MCF 10A (cell line): ENCODE results near the gene HMGN3. TPM values are rescaled to one million over a fixed set of nuclear protein-coding genes. Genes with fewer than 3 reads are reported as not detected.

Experiments
- BruUV-seq: library from RNA; stranded (reverse); fragments of 400-500 nt; replicated peaks from 2 replicates; lab custom pipeline; 2021; lab: Mats Ljungman, UMichigan
- CTCF ChIA-PET: fragments of 300-600 bp; sonication (Branson Sonifier 250); formaldehyde crosslinking; extraction: SDS; loops from one replicate; lab custom pipeline; 2021; ENCODE audit warnings: antibody characterized with exemption, inconsistent platforms; lab: Yijun Ruan, JAX
- POLR2A ChIA-PET: fragments of 300-600, 350-650 bp; sonication (Branson Sonifier 250); formaldehyde crosslinking; extraction: SDS; loops from one replicate; lab custom pipeline; 2020; ENCODE audit warnings: antibody characterized with exemption, inconsistent platforms; lab: Yijun Ruan, JAX
- DNase-seq: peaks from one replicate; pipeline ENCODE4 v3.0.0-alpha.2; 2018; ENCODE audit not compliant: unreplicated experiment
- H3K27ac Mint-ChIP-seq: one replicate; pipeline ENCODE4 v1.8.0; 2022; ENCODE audit warnings: mild to moderate bottlenecking, low read depth, mixed read lengths; ENCODE audit not compliant: unreplicated experiment
- H3K27me3 Mint-ChIP-seq: one replicate; pipeline ENCODE4 v1.8.0; 2022; ENCODE audit warnings: mixed read lengths; ENCODE audit not compliant: insufficient read depth, unreplicated experiment
- H3K36me3 Mint-ChIP-seq: one replicate; pipeline ENCODE4 v1.8.0; 2022; ENCODE audit warnings: mild to moderate bottlenecking, moderate library complexity, mixed read lengths; ENCODE audit not compliant: insufficient read depth, unreplicated experiment
- H3K4me1 Mint-ChIP-seq: one replicate; pipeline ENCODE4 v1.8.0; 2022; ENCODE audit warnings: mixed read lengths; ENCODE audit not compliant: insufficient read depth, unreplicated experiment
- H3K4me3 Mint-ChIP-seq: one replicate; pipeline ENCODE4 v1.8.0; 2022; ENCODE audit warnings: mild to moderate bottlenecking, moderate library complexity, mixed read lengths; ENCODE audit not compliant: unreplicated experiment
- H3K9me3 Mint-ChIP-seq: one replicate; pipeline ENCODE4 v1.8.0; 2022; ENCODE audit warnings: mixed read lengths; ENCODE audit not compliant: unreplicated experiment
- CTCF ChIP-seq: fragments of 200-600 bp; IDR thresholded peaks from one replicate; pipeline ENCODE4 v1.8.0; 2022; ENCODE audit warnings: antibody characterized with exemption, mild to moderate bottlenecking; ENCODE audit not compliant: unreplicated experiment
- intact Hi-C: fragments of 100-400 bp; cut with micrococcal nuclease; formaldehyde crosslinking; loops from 2 replicates; pipeline ENCODE4 v1.14.1; 2022
- total RNA-seq: library from RNA; stranded (reverse); gene quantifications from 2 replicates; pipeline ENCODE4 v1.2.3, GENCODE V29; 2022

Gene HMGN3
- total RNA-seq, 1 experiment from 2014 or later: 36.5 TPM

- Mint-ChIP-seq H3K36me3 (no peaks in the 10 kb centered on the region), H3K9me3 (no peaks in the 10 kb centered on the region), H3K4me3 (no peak overlapping the region), H3K4me1 (peaks cover 11% of the 10 kb centered on the region), H3K27me3 (no peaks in the 10 kb centered on the region), H3K27ac (no peak overlapping the region)
- intact Hi-C loops: no loop called here
- CTCF ChIA-PET: no interaction called here
- no peak for TF ChIP-seq CTCF
- no peak for DNase-seq
- no TSS peak for BruUV-seq
- POLR2A ChIA-PET: interaction anchor here (0.6 kb wide), 1 partner anchor 151 kb away, joined by 3 read pairs; no protein-coding TSS in a partner anchor
Observed at GRCh38 chr6:79173378-79173777, 61.1 kb downstream of the HMGN3 start.

GRCh38 chr6:79170959-79171358 is 63.5 kb downstream of the HMGN3 start:
- CTCF ChIA-PET: no interaction called here
- intact Hi-C loops: no loop called here
- no peaks in the 10 kb centered on the region for H3K9me3 Mint-ChIP-seq
- TF ChIP-seq CTCF: no peak
- POLR2A ChIA-PET: interaction anchor here (1.1 to 2.8 kb wide), 2 partner anchors 12 to 93 kb away, joined by 3 to 9 read pairs; partner anchors contain the start of gene PHIP
- H3K27me3 Mint-ChIP-seq: no peaks in the 10 kb centered on the region
- no peak overlapping the region for H3K27ac Mint-ChIP-seq
- BruUV-seq: no TSS peak
- H3K4me1 Mint-ChIP-seq: peaks cover 18% of the 10 kb centered on the region
- DNase-seq: peak; percentile 79
- H3K36me3 Mint-ChIP-seq: no peaks in the 10 kb centered on the region
- H3K4me3 Mint-ChIP-seq: no peak overlapping the region

- DNase-seq: no peak
Observed at GRCh38 chr6:79170431-79170830, 64.1 kb downstream of the HMGN3 start.

GRCh38 chr6:79168695-79168980 is 65.8 kb downstream of the HMGN3 start:
- ChIA-PET CTCF (no interaction called here), POLR2A (no interaction called here)
- Mint-ChIP-seq H3K27me3 (no peaks in the 10 kb centered on the region), H3K27ac (no peak overlapping the region), H3K4me3 (no peak overlapping the region), H3K36me3 (no peaks in the 10 kb centered on the region), H3K4me1 (peaks cover 18% of the 10 kb centered on the region), H3K9me3 (no peaks in the 10 kb centered on the region)
- no TSS peak for BruUV-seq
- no peak for DNase-seq
- no peak for TF ChIP-seq CTCF
- intact Hi-C loops: no loop called here

More at GRCh38 chr6:79170431-79170830, 64.1 kb downstream of the HMGN3 start:
- intact Hi-C loops: no loop called here
- Mint-ChIP-seq H3K36me3 (no peaks in the 10 kb centered on the region), H3K9me3 (no peaks in the 10 kb centered on the region), H3K27me3 (no peaks in the 10 kb centered on the region), H3K27ac (no peak overlapping the region), H3K4me1 (peaks cover 18% of the 10 kb centered on the region), H3K4me3 (no peak overlapping the region)
- BruUV-seq: no TSS peak
- no peak for TF ChIP-seq CTCF
- CTCF ChIA-PET: interaction anchor here (0.6 kb wide), 1 partner anchor 12 kb away, joined by 3 read pairs; no protein-coding TSS in a partner anchor
- POLR2A ChIA-PET: interaction anchor here (0.5 to 2.8 kb wide), 3 partner anchors 13 to 97 kb away, joined by 3 to 9 read pairs (median 3); partner anchors contain the start of gene PHIP
